MM.1S (cell line): ENCODE results near the gene GALM.

Experiments used
- DNase-seq: peaks from one replicate; pipeline ENCODE4 v3.0.0-alpha.2; 2015
- H2AFZ ChIP-seq: fragments of 300-600 bp; sonication (generic); 2 replicates; pipeline ENCODE4 v1.6.0; 2016; ENCODE audit warnings: antibody characterized with exemption, low read length
- H3F3A ChIP-seq: fragments of 300-600 bp; sonication (generic); 2 replicates; pipeline ENCODE4 v1.6.1; 2016; ENCODE audit warnings: mild to moderate bottlenecking, antibody characterized with exemption, low read length, moderate library complexity, mixed read lengths; ENCODE audit not compliant: insufficient read depth
- H3K27ac ChIP-seq: fragments of 300-600 bp; sonication (generic); 2 replicates; pipeline ENCODE4 v1.5.1; 2016; ENCODE audit warnings: mild to moderate bottlenecking, low read length
- H3K27me3 ChIP-seq: fragments of 300-600 bp; sonication (generic); replicated peaks from 2 replicates; pipeline ENCODE4 v1.6.0; 2016; ENCODE audit warnings: low read length; ENCODE audit not compliant: insufficient read depth
- H3K36me3 ChIP-seq: fragments of 300-600 bp; sonication (generic); replicated peaks from 2 replicates; pipeline ENCODE4 v1.6.1; 2016; ENCODE audit warnings: mild to moderate bottlenecking, low read length, mixed read lengths; ENCODE audit not compliant: insufficient read depth
- H3K4me1 ChIP-seq: fragments of 300-600 bp; sonication (generic); 2 replicates; pipeline ENCODE4 v1.6.1; 2016; ENCODE audit warnings: low read length, mixed read lengths
- H3K4me2 ChIP-seq: fragments of 300-600 bp; sonication (generic); 2 replicates; pipeline ENCODE4 v1.6.0; 2016; ENCODE audit warnings: low read depth, low read length
- H3K4me3 ChIP-seq: fragments of 300-600 bp; sonication (generic); 2 replicates; pipeline ENCODE4 v1.5.1; 2016; ENCODE audit warnings: low read length, mixed read lengths
- H3K79me2 ChIP-seq: fragments of 300-600 bp; sonication (generic); 2 replicates; pipeline ENCODE4 v1.6.1; 2016; ENCODE audit warnings: mixed run types, low read length, mixed read lengths
- H3K9ac ChIP-seq: fragments of 300-600 bp; sonication (generic); 2 replicates; pipeline ENCODE4 v1.6.1; 2016; ENCODE audit warnings: low read length, mixed read lengths
- H3K9me2 ChIP-seq: fragments of 300-600 bp; sonication (generic); replicated peaks from 2 replicates; pipeline ENCODE4 v1.6.1; 2016; ENCODE audit warnings: mild to moderate bottlenecking, low read length, mixed read lengths; ENCODE audit not compliant: insufficient read depth
- H3K9me3 ChIP-seq: fragments of 300-600 bp; sonication (generic); replicated peaks from 2 replicates; pipeline ENCODE4 v1.6.1; 2016; ENCODE audit warnings: mild to moderate bottlenecking, low read length, mixed read lengths; ENCODE audit not compliant: insufficient read depth
- H4K20me1 ChIP-seq: fragments of 300-600 bp; sonication (generic); 2 replicates; pipeline ENCODE4 v1.6.1; 2016; ENCODE audit warnings: mild to moderate bottlenecking, low read length, moderate library complexity, mixed read lengths; ENCODE audit not compliant: insufficient read depth
- CTCF ChIP-seq: fragments of 300-600 bp; sonication (generic); IDR thresholded peaks from 2 replicates; pipeline ENCODE4 v1.5.1; 2016; ENCODE audit warnings: antibody characterized with exemption, low read length, mixed read lengths
- EZH2 ChIP-seq: fragments of 300-600 bp; sonication (generic); optimal IDR thresholded peaks from 2 replicates; pipeline ENCODE3; 2017; ENCODE audit warnings: low read depth, mild to moderate bottlenecking, antibody characterized with exemption, low read length, mixed read lengths
- EZH2phosphoT487 ChIP-seq: fragments of 300-600 bp; sonication (generic); IDR thresholded peaks from 2 replicates; pipeline ENCODE4 v1.6.1; 2018; ENCODE audit warnings: antibody characterized with exemption, low read length

GALM gene

GRCh38 chr2:38728694-38729093 is 62.8 kb downstream of the GALM start:
- H3K9me3 ChIP-seq: no peaks in the 10 kb centered on the region
- 0 out of 2 replicates have a peak, but pooled peaks cover 7% of the 10 kb centered on the region for H3K79me2 ChIP-seq
- H4K20me1 ChIP-seq: no peaks in the 10 kb centered on the region
- H3K9ac ChIP-seq: no peak overlapping the region
- no peak for DNase-seq
- no peaks in the 10 kb centered on the region for H3K36me3 ChIP-seq
- H2AFZ ChIP-seq: no peak overlapping the region
- peaks cover 19% of the 10 kb centered on the region for H3K4me1 ChIP-seq
- TF ChIP-seq CTCF (no peak), EZH2 (no peak), EZH2phosphoT487 (no peak)
- peaks cover 8% of the 10 kb centered on the region for H3F3A ChIP-seq
- H3K27ac ChIP-seq: no peak overlapping the region
- H3K4me2 ChIP-seq: no peak overlapping the region
- no peak overlapping the region for H3K4me3 ChIP-seq
- H3K27me3 ChIP-seq: no peaks in the 10 kb centered on the region
- H3K9me2 ChIP-seq: no peaks in the 10 kb centered on the region

GRCh38 chr2:38731090-38731489 is 65.2 kb downstream of the GALM start:
- 0 out of 2 replicates have a peak, but pooled peaks cover 2% of the 10 kb centered on the region for H3K79me2 ChIP-seq
- no peak overlapping the region for H3K4me3 ChIP-seq
- no peaks in the 10 kb centered on the region for H3K9me3 ChIP-seq
- TF ChIP-seq CTCF (no peak), EZH2 (no peak), EZH2phosphoT487 (no peak)
- peaks cover 23% of the 10 kb centered on the region for H3F3A ChIP-seq
- no peaks in the 10 kb centered on the region for H3K27me3 ChIP-seq
- DNase-seq: no peak
- H3K4me2 ChIP-seq: no peak overlapping the region
- H4K20me1 ChIP-seq: no peaks in the 10 kb centered on the region
- peaks cover 35% of the 10 kb centered on the region for H3K4me1 ChIP-seq
- H3K9me2 ChIP-seq: no peaks in the 10 kb centered on the region
- H2AFZ ChIP-seq: no peak overlapping the region
- no peaks in the 10 kb centered on the region for H3K36me3 ChIP-seq
- H3K27ac ChIP-seq: no peak overlapping the region
- no peak overlapping the region for H3K9ac ChIP-seq

GRCh38 chr2:38731684-38732221 is 65.8 kb downstream of the GALM start:
- 0 out of 2 replicates have a peak, but pooled peaks cover 2% of the 10 kb centered on the region for H3K79me2 ChIP-seq
- no peaks in the 10 kb centered on the region for H4K20me1 ChIP-seq
- no peaks in the 10 kb centered on the region for H3K9me2 ChIP-seq
- no peaks in the 10 kb centered on the region for H3K36me3 ChIP-seq
- H2AFZ ChIP-seq: no peak overlapping the region
- no peak overlapping the region for H3K27ac ChIP-seq
- DNase-seq: no peak
- H3K4me1 ChIP-seq: peaks cover 42% of the 10 kb centered on the region
- no peak overlapping the region for H3K9ac ChIP-seq
- no peak for TF ChIP-seq EZH2phosphoT487
- no peak for TF ChIP-seq CTCF
- no peak for TF ChIP-seq EZH2
- H3F3A ChIP-seq: peaks cover 23% of the 10 kb centered on the region
- H3K4me2 ChIP-seq: no peak overlapping the region
- no peaks in the 10 kb centered on the region for H3K27me3 ChIP-seq
- H3K4me3 ChIP-seq: no peak overlapping the region
- H3K9me3 ChIP-seq: no peaks in the 10 kb centered on the region
